ENCODE results near the gene HCN2. TPM values are rescaled to one million over a fixed set of nuclear protein-coding genes. Genes with fewer than 3 reads are reported as not detected.

Gene HCN2
- polyA plus RNA-seq, 1 of the 3 experiments (the other 2 are of a cell fraction): 5.6 TPM

- no peak for TF ChIP-seq CTCF (IDR thresholded peaks at IDR 0.05)
- TF ChIP-seq RAD21 (IDR thresholded peaks at IDR 0.05; ENCODE audit: low read length): no peak
- TF ChIP-seq POLR2AphosphoS5 (IDR thresholded peaks at IDR 0.05; ENCODE audit: low read depth, low read length): no peak
- no peak for TF ChIP-seq MEF2A (IDR thresholded peaks at IDR 0.05; ENCODE audit: borderline replicate concordance, low read depth)
- TF ChIP-seq USF1 (IDR thresholded peaks at IDR 0.05; ENCODE audit: borderline replicate concordance, low read depth): no peak
- TF ChIP-seq RCOR1 (IDR thresholded peaks at IDR 0.05; ENCODE audit: low read length): no peak
Measured at GRCh38 chr19:577439-578392, 12.0 kb upstream of the HCN2 start (continued).

GRCh38 chr19:579111-579841, 10.4 kb upstream of the HCN2 start:
- H3F3A ChIP-seq (replicated peaks; ENCODE audit: insufficient read depth): peaks cover 21% of the 10 kb centered on the region

More at GRCh38 chr19:579111-579841, 10.4 kb upstream of the HCN2 start:
- no peak overlapping the region for H3K27ac ChIP-seq (ENCODE audit: low read depth in 2 of 2, low read length in 1 of 2)
- H3K27me3 ChIP-seq (ENCODE audit: insufficient read depth): no peaks in the 10 kb centered on the region
- WGBS (ENCODE audit: low lambda C conversion rate): 95% methylated on average over 27 of the region's 46 CpGs
- peaks cover 19 to 24% of the 10 kb centered on the region in 2 experiments; a peak in 3 of 4 replicates for H3K4me1 ChIP-seq (ENCODE audit: control insufficient read depth in 1 of 2, insufficient read depth in 2 of 2, low read depth in 1 of 2, low read length in 1 of 2)
- peaks cover 85% of the 10 kb centered on the region for H4K20me1 ChIP-seq (ENCODE audit: insufficient read depth)
- H3K9ac ChIP-seq: no peak overlapping the region
- H3K9me2 ChIP-seq: no peaks in the 10 kb centered on the region
- H3K4me3 ChIP-seq (ENCODE audit: low read depth in 2 of 2, low read length in 1 of 2): no peak overlapping the region
- peaks cover 61% of the 10 kb centered on the region for H3K79me2 ChIP-seq (ENCODE audit: insufficient read depth)
- ChIA-PET CTCF (interaction anchor here (0.9 to 5.7 kb wide), 2 partner anchors 8 to 33 kb away, joined by 3 to 32 read pairs; no protein-coding TSS in a partner anchor), POLR2A (no interaction called here)
- H3K4me2 ChIP-seq: no peak overlapping the region
- H3K9me3 ChIP-seq: no peaks in the 10 kb centered on the region
- H2AFZ ChIP-seq (ENCODE audit: low read depth): no peak overlapping the region
- peaks cover 0 to 38% of the 10 kb centered on the region in 2 experiments for H3K36me3 ChIP-seq (replicated peaks in 1 of 2; ENCODE audit: control insufficient read depth in 1 of 2, insufficient read depth in 2 of 2, low read length in 1 of 2)
- TF ChIP-seq TAF1 (IDR thresholded peaks at IDR 0.05; ENCODE audit: borderline replicate concordance, low read depth, low read length): no peak
- no peak for TF ChIP-seq REST (IDR thresholded peaks at IDR 0.05; ENCODE audit: low read depth, low read length)
- TF ChIP-seq RAD21 (IDR thresholded peaks at IDR 0.05; ENCODE audit: low read length): no peak
- TF ChIP-seq NFIC (IDR thresholded peaks at IDR 0.05; ENCODE audit: borderline replicate concordance): no peak
- DNase-seq: no peak
